A549 (cell line): ENCODE measurements around the gene ANO8.

Experiments used
- POLR2A ChIP-seq: IDR thresholded peaks from 2 replicates; pipeline ENCODE4 v1.6.1; 2012; ENCODE audit warnings: mild to moderate bottlenecking, low read length
- RCOR1 ChIP-seq: fragments of 150-350 bp; IDR thresholded peaks from 2 replicates; pipeline ENCODE4 v1.6.1; 2014; ENCODE audit warnings: antibody characterized with exemption, low read length, low read depth
- TF ChIP-seq, protein P1 (sequence below): fragments of >200 bp; sonication (Bioruptor Twin); formaldehyde crosslinking; IDR thresholded peaks from 3 replicates; pipeline ENCODE4 v1.5.1; 2016

DNA sequence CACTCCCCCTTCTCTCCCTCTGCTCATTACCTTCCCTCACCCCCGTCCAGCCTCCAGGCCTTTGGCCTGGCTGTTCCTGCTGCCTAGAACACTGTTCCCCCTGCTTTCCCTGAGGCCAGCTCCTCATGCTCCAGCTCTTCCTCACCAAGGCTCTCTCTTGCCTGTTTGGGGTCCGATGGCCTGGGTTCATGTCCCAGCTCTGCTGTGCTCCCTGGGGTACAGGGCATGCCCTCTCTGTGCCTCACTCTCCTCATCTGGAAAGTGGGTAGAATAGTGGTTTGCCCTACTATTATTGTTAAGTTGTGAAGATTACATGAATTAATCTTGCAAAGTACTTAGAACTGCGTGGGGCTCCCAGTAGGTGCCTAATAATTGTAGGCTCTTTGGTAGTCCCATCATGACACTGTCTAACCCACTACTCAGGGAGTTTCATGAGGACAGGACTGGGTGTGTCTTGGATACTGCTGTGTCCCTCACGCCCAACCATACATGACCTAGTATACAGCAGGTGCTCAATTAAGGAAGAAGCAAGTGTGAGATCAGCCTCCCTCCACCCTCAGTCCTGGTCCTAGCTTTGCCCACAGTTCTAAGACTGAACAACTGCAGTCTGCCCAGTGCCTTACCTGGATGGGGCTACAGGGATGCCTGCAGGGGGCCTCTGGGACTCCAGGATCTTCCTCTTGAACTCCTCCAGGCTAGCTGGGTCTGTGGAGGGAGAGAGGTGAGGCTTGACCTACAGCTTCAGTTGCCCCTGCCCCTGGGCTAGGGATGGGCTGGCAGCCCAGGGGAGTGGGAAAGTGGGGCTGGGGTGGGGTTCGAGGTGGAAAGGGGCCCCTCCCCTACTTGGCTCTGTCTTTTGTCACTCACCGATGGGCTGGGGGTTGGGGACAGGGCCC lies 25.5 kb upstream of the ANO8 start:
- TF ChIP-seq POLR2A, result no peak
- no peak for TF ChIP-seq RCOR1
- TF ChIP-seq, protein P1, sequence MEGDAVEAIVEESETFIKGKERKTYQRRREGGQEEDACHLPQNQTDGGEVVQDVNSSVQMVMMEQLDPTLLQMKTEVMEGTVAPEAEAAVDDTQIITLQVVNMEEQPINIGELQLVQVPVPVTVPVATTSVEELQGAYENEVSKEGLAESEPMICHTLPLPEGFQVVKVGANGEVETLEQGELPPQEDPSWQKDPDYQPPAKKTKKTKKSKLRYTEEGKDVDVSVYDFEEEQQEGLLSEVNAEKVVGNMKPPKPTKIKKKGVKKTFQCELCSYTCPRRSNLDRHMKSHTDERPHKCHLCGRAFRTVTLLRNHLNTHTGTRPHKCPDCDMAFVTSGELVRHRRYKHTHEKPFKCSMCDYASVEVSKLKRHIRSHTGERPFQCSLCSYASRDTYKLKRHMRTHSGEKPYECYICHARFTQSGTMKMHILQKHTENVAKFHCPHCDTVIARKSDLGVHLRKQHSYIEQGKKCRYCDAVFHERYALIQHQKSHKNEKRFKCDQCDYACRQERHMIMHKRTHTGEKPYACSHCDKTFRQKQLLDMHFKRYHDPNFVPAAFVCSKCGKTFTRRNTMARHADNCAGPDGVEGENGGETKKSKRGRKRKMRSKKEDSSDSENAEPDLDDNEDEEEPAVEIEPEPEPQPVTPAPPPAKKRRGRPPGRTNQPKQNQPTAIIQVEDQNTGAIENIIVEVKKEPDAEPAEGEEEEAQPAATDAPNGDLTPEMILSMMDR, result no peak
